OCI-M2 (cell line): ENCODE measurements around the gene ZNF644.
"Not testable (repeated sequence)": the region's sequence is repeated elsewhere in the genome, so short reads cannot be mapped to it uniquely, and the experiment has no call there.

ENCODE experiments used
- DNase-seq: peaks from one replicate; lab custom pipeline; 2025; ENCODE audit not compliant: unreplicated experiment; lab: John Stamatoyannopoulos, UW

The ZNF644 gene

GRCh38 chr1:90928231-90928630 lies 93.6 kb downstream of the ZNF644 start:
- DNase-seq, result not testable (repeated sequence)

GRCh38 chr1:90927674-90928073 lies 94.2 kb downstream of the ZNF644 start:
- DNase-seq, result not testable (repeated sequence)

GRCh38 chr1:90926971-90927370 lies 94.9 kb downstream of the ZNF644 start:
- DNase-seq, result no peak

GRCh38 chr1:90925928-90926869 lies 95.6 kb downstream of the ZNF644 start:
- DNase-seq, result no peak

- no peak for DNase-seq
Observed at GRCh38 chr1:90924982-90925381, 96.9 kb downstream of the ZNF644 start.

GRCh38 chr1:90922996-90923395 lies 98.8 kb downstream of the ZNF644 start:
- no peak for DNase-seq

- DNase-seq, result no peak
Observed at GRCh38 chr1:90922202-90922601, 99.6 kb downstream of the ZNF644 start.

- no peak for DNase-seq
Observed at GRCh38 chr1:90919900-90920299, 101.9 kb downstream of the ZNF644 start.

- no peak for DNase-seq
Observed at GRCh38 chr1:90919190-90919719, 102.6 kb downstream of the ZNF644 start.

- DNase-seq, result no peak
Observed at GRCh38 chr1:90911353-90911752, 110.5 kb downstream of the ZNF644 start.

- DNase-seq, result no peak
Observed at GRCh38 chr1:90902672-90903071, 119.2 kb downstream of the ZNF644 start.

GRCh38 chr1:90899263-90899662 lies 122.6 kb downstream of the ZNF644 start:
- no peak for DNase-seq

- DNase-seq, result not testable (repeated sequence)
Observed at GRCh38 chr1:90893679-90894078, 128.2 kb downstream of the ZNF644 start.

- DNase-seq, result not testable (repeated sequence)
Observed at GRCh38 chr1:90892884-90893283, 129.0 kb downstream of the ZNF644 start.

- not testable (repeated sequence) for DNase-seq
Observed at GRCh38 chr1:90892196-90892595, 129.6 kb downstream of the ZNF644 start.

GRCh38 chr1:90891756-90892155 lies 130.1 kb downstream of the ZNF644 start:
- DNase-seq, result not testable (repeated sequence)

- DNase-seq, result no peak
Observed at GRCh38 chr1:90882221-90882620, 139.6 kb downstream of the ZNF644 start.

- DNase-seq, result no peak
Observed at GRCh38 chr1:90881034-90881433, 140.8 kb downstream of the ZNF644 start.

GRCh38 chr1:90879281-90879680 lies 142.6 kb downstream of the ZNF644 start:
- no peak for DNase-seq

GRCh38 chr1:90876101-90876500 lies 145.7 kb downstream of the ZNF644 start:
- DNase-seq, result no peak
